OCI-LY7 (cell line): ENCODE data around the gene PARD3.
"Not testable (repeated sequence)": the region's sequence is repeated elsewhere in the genome, so short reads cannot be mapped to it uniquely, and the experiment has no call there.

Experiments
- EZH2phosphoT487 ChIP-seq: fragments of 200-600 bp; sonication (generic); IDR thresholded peaks from 2 replicates; pipeline ENCODE4 v1.6.1; 2018; ENCODE audit warnings: low read depth, borderline replicate concordance, mild to moderate bottlenecking, mixed run types, antibody characterized with exemption, low read length, moderate library complexity, mixed read lengths
- TF ChIP-seq, protein P1 (sequence below): fragments of 200-600 bp; sonication (generic); conservative IDR thresholded peaks from 2 replicates; pipeline ENCODE4 v1.5.1; 2014; ENCODE audit warnings: mild to moderate bottlenecking, antibody characterized with exemption, low read length, moderate library complexity, mixed read lengths

DNA sequence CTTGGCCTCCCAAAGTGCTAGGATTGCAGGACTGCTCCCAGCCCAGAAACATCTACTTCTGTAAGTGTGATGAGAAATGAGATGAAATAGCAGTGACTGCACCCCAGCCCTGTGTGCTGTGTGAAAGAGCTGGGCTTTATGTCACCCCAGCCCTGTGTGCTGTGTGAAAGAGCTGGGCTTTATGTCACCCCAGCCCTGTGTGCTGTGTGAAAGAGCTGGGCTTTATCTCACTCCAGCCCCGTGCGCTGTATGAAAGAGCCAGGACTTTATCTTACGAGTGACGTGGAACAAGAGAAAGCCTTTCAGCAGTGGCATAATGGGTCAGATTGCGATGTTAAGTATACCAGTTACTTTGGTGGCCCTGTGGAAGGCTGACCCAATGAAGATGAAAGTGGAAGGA lies 28.4 kb upstream of the PARD3 start:
- TF ChIP-seq, protein P1, sequence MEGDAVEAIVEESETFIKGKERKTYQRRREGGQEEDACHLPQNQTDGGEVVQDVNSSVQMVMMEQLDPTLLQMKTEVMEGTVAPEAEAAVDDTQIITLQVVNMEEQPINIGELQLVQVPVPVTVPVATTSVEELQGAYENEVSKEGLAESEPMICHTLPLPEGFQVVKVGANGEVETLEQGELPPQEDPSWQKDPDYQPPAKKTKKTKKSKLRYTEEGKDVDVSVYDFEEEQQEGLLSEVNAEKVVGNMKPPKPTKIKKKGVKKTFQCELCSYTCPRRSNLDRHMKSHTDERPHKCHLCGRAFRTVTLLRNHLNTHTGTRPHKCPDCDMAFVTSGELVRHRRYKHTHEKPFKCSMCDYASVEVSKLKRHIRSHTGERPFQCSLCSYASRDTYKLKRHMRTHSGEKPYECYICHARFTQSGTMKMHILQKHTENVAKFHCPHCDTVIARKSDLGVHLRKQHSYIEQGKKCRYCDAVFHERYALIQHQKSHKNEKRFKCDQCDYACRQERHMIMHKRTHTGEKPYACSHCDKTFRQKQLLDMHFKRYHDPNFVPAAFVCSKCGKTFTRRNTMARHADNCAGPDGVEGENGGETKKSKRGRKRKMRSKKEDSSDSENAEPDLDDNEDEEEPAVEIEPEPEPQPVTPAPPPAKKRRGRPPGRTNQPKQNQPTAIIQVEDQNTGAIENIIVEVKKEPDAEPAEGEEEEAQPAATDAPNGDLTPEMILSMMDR: not testable (repeated sequence)
- TF ChIP-seq EZH2phosphoT487: not testable (repeated sequence)
